ENCODE results near the gene DNAJC8. TPM values are rescaled to one million over a fixed set of nuclear protein-coding genes. Genes with fewer than 3 reads are reported as not detected.

The DNAJC8 gene
- total RNA-seq, 1 donor from 2014 or later, result 120 TPM

DNA sequence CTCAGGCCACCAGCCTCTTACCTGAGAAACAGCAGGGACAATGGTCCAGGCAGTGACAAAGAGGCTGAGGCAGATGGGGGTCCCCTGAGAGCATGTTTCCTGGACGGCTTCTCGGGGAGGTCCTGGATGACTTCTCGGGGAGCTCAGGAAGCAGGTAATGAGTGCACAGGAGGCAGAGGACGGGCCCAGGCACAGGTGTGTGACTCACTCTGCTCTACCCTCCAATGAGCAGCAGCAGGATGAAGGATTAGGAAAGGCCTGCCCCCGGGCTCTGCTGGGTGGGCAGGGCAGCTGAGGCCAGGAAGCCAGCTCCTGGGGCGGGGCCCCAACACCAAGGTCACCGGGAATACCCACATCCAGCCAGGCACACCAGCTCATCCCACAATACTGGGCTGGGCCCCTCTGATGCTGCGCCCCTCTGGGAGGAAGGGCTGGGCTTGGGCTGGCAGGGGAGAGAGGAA, 39.1 kb downstream of the DNAJC8 start:
- no peak for TF ChIP-seq CTCF (conservative IDR thresholded peaks at IDR 0.05; ENCODE audit: low read depth, low read length)
- no peak overlapping the region for H3K4me3 ChIP-seq (ENCODE audit: low read depth, low read length)
- no peak for DNase-seq (ENCODE audit: low read depth)

GRCh38 chr1:28190996-28191645, 41.7 kb downstream of the DNAJC8 start:
- no peak overlapping the region for H3K4me3 ChIP-seq (ENCODE audit: low read depth, low read length)
- no peak for DNase-seq (ENCODE audit: low read depth)
- TF ChIP-seq CTCF (conservative IDR thresholded peaks at IDR 0.05; ENCODE audit: low read depth, low read length), result no peak

GRCh38 chr1:28190337-28190979, 42.4 kb downstream of the DNAJC8 start:
- TF ChIP-seq CTCF (conservative IDR thresholded peaks at IDR 0.05; ENCODE audit: low read depth, low read length), result no peak
- no peak for DNase-seq (ENCODE audit: low read depth)
- no peak overlapping the region for H3K4me3 ChIP-seq (ENCODE audit: low read depth, low read length)

DNA sequence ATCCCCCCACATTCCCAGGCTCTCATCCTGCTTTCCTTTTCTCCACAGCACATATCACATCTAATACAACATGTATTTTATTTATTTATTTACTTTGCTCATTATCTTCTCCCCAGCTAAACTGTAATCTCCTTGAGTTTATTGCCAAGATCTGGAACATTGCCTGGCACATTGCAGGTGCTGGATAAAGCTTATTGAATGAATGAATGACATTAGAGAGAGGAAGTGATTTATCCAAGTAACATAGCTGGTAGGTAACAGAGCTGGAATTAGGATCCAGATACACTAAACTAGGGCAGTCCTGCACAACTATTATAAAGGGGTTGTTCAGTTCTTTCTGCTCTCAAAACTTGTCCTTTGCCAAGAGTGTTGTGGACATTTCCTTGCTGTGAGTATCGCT, 47.8 kb downstream of the DNAJC8 start:
- DNase-seq (ENCODE audit: low read depth), result no peak
- TF ChIP-seq CTCF (conservative IDR thresholded peaks at IDR 0.05; ENCODE audit: low read depth, low read length), result no peak
- no peak overlapping the region for H3K4me3 ChIP-seq (ENCODE audit: low read depth, low read length)

GRCh38 chr1:28180306-28181305, 52.2 kb downstream of the DNAJC8 start:
- DNase-seq (ENCODE audit: low read depth), result no peak
- no peak for TF ChIP-seq CTCF (conservative IDR thresholded peaks at IDR 0.05; ENCODE audit: low read depth, low read length)
- H3K4me3 ChIP-seq (ENCODE audit: low read depth, low read length), result no peak overlapping the region

DNA sequence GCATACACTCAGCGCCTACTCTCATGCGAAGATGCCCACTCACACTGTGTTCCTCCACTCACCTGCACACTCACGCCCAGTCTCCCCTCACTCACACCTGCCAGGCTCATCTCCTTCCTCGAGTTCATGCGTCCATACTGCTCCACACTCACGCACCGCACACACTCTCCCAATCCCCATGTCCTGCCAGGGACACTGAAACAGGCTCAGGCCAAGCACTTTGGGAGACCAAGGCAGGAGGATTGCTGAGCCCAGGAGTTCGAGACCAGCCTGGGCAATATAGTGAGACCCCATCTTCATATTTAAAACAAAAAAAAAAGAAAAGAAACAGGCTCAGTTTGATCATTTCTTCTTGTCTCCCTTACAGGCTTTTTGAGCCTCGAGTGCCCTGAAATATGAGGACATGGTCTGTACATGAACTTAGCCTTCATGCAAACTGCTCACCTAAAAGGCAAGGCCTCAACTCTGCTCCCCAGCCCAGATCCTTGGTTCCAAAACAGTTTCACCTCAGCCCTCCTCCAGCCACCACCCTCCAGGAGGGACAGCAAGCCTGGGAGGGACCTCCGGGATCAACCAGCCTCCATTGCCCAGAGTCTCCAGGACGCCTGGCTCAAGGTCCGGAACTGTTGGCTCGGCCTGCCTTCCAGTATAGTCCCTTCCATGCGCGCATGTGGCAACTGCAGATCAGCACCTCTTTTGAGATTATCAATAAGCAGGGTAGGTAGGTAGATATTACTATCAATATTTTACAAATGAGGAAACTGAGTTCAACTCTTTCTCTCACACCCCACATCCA, 53.9 kb downstream of the DNAJC8 start:
- TF ChIP-seq CTCF (conservative IDR thresholded peaks at IDR 0.05; ENCODE audit: low read depth, low read length), result no peak
- DNase-seq (ENCODE audit: low read depth), result no peak
- H3K4me3 ChIP-seq (ENCODE audit: low read depth, low read length), result no peak overlapping the region

Data from epithelial cell of proximal tubule (primary cell).